HG03457 (cell line): ENCODE results near the gene IL13RA2.

ENCODE experiments used
- ATAC-seq: cut with Tn5 transposase; IDR thresholded peaks from one replicate; pipeline ENCODE4 v1.9.1; 2021; ENCODE audit warnings: moderate number of reproducible peaks; ENCODE audit not compliant: unreplicated experiment

Gene IL13RA2, protein sequence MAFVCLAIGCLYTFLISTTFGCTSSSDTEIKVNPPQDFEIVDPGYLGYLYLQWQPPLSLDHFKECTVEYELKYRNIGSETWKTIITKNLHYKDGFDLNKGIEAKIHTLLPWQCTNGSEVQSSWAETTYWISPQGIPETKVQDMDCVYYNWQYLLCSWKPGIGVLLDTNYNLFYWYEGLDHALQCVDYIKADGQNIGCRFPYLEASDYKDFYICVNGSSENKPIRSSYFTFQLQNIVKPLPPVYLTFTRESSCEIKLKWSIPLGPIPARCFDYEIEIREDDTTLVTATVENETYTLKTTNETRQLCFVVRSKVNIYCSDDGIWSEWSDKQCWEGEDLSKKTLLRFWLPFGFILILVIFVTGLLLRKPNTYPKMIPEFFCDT

DNA sequence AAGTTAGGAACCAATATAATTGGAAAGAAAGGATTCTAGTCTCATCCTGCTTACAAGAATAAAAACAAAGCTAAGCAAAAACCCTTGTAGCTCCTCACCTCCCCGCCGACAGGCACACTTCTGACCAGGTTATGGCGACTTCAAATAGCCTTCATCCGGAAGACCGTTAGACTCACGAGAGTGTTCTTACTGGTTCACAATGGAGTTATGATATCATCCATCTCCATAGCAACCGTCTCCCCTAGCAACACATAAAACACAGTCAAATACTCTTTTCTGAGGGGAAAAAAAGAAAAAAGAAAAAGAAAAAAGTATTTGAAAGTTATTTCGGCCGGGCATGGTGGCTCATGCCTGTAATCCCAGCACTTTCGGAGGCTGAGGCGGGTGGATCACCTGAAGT is at the start of gene IL13RA2:
TSS of gene IL13RA2 (minus strand) at position 162 of the 400 bp plus-strand sequence. CDS start 347 bp downstream, outside the sequence.
- no peak for ATAC-seq

DNA sequence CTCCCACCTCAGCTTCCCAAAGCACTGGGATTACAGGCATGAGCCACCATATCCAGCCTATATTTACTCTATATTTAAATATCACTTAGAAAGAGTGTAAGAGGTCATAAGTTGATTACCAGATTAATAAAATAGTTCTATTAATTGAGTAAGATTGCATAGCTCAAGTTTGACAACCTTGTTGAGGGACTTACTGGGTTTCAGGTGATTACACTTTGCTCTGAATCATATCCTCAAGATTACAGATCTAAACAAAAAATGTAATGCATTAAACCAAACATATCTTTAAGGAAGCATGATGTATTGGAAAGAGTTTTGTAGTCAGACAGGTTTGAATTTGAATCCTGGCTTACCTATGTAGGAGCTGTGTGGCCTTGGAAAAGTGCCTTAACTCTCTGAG is 47.9 kb upstream of the IL13RA2 start:
- ATAC-seq: no peak

DNA sequence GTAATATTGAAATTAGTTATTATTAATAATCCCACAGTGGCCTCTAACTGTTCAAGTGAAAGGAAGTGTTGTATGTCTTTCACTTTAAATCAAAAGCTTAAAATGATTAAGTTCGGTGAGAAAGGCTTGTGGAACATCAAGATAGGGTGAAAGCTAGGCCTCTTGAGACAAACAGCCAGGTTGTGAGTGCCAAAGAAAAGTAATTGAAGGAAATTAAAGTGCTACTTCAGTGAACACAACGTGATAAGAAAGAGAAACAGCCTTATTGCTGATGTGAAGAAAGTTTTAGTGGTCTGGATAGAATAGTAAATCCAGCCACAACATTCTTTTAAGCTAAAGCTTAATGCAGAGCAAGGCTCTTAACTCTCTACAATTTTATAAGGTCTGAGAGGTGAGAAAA is 42.6 kb upstream of the IL13RA2 start:
- ATAC-seq: no peak

DNA sequence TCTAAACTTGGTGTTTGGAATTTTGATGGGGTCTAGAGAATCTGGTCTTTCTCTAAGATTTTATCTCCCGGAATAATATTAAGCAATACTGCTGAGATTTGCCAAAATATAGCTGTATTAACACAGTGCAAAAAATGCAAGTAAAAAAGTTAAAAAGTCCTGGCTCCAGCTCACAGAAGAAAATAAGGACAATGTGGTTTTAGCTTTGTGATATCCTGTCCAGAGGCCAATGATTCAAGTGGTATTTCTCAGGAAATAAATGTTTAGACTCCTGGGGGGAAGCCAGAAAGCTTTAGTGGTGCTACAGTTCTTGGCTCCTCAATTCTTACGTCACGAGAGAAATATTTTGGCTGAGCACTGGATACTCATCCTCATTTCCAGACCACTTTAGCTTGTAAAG is 40.9 kb upstream of the IL13RA2 start:
- no peak for ATAC-seq

DNA sequence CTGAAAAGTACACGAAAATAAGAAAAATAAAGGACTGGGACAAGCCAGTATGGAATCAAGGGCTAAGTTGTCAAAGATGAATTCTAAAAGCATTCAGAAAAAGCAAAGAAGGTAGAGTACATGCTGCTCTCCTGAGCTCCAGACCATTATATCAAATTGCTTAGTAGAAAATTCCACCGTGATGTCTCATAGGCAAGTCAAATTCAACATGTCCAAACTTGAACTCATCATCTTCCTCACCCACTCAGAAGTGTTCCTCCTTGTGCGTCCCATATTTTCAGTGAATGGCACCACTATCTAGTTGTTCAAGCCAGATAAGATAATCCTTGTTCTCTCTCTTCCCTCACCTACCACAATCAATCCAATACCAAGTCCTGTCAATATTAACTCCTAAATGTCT is 37.5 kb upstream of the IL13RA2 start:
- ATAC-seq: no peak

DNA sequence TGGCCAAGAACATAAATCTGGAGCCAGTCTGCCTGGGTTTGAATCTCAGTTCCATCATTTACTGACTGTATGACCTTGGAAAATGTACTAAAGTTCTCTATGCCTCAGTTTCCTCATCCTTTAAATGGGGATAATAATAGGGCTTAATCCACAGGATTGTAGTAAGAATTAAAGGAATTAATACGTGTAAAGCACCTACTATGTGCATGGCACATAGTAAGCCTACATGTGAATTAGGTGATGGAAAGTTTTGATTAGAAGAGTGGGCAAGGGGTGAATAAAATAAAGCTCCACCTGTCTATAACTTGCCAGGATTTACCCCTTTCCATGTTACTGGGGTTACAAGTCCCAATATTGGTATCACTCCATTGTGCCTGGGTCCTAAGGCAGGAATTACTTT is 35.8 kb upstream of the IL13RA2 start:
- ATAC-seq: no peak

DNA sequence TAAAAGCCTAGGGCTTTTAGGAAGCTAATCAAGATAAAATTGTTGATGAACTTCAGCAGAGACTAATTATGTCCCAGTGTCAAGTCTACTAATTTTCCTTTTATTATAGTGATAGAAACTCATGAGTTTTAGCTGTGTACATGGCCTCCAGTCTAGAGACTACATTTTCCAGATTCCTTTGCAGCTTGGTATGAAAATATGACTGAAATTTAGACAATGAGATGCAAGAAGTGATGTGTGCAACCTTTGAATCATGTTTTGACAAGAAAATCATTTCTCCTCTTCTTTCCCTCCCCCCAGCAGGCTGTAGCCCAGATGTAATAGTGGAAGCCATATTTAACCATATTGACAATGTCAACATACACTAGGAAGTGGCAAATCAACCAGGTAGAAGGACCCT is 30.3 kb upstream of the IL13RA2 start:
- ATAC-seq: no peak

DNA sequence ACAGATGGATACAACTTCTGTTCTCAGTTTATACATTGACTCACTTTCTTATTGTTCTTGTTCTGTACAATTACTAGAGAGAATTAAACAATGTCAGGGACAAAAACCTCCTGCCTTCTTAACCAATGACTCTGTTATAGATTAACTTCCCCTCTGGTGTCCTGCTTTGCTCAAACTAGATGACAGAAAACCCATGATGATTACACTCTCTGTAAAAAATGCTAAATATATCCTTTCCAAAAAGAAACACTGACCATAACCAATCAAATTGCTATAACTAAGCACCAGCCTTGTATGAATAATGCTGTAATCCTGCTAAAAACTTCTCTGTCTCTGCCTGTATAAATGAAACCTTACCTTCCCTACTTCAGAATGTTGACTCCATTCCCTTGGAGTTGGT is 29.8 kb upstream of the IL13RA2 start:
- ATAC-seq: no peak

DNA sequence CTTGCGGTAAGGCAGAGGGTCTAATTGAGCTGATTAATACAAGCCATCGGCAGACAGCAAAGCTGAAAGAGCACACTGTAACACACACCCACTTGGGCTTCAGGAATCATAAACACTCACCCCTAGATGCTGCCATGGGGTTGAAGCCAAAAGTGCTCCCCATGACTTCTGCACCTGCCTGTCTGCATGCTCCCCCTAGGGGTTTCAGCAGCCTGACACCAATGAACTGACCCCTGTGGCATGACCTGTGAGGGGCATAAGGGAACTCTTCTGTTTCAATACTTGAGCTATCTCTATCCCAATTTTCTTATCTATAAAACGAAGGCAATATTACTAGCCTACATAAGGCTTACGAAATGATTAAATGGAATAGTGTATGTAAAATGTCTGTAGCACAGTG is 23.0 kb upstream of the IL13RA2 start:
- no peak for ATAC-seq

DNA sequence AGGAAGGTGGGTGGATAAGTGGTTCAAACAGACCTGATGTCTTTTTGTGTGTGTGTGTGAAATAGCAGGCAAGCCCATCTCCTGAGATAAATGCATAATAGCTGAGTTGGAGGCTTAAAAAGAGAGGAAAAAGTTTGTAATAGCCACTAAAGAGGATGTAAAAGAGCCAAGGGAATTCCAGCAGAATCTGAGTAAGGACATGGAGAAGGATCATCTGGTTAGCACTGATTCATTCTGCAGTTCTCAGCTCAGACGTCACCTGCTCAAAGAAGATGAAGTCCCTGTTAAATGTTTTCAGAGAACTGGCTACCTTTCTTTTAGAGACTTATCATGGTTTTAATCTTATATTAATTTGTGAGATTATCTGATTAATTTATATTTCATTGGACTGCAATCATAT is 21.0 kb upstream of the IL13RA2 start:
- ATAC-seq: no peak

DNA sequence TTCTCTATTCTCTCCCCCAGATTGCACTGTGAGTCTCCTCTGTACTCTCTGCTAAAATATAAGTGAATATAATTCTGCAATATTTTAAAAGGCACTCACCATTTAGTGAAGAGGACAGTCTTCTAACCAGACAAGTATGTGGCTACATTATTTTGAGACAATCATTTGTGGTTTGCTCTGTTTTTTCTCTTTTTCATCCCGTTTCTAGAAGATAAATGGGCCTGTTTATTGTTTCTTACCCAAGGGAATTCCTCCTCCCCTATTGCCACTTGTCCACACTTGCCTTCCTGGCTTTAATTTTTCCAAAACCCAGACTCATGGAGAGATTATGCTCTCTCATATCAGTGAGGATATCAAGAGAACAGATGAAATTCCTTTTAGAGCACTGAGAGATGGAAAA is 18.6 kb upstream of the IL13RA2 start:
- ATAC-seq: no peak

DNA sequence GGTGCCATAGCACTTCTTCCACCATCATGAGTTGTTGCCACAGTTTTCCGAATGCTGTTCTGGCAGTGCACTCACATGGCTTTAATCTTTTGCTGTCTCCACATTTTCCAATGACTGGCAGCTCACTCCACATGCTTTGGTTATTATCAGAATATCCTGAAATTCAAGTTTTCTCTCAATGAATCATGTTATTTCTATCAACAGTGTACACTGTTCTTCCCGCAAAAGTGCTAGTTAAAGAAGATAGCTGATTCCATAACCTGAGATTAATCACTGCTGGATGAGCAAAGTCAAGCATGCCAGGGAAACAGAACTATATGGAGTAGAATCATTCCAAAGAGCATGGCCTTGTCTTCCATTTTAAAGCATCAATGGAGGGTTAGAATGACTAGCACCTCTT is 14.6 kb upstream of the IL13RA2 start:
- no peak for ATAC-seq

DNA sequence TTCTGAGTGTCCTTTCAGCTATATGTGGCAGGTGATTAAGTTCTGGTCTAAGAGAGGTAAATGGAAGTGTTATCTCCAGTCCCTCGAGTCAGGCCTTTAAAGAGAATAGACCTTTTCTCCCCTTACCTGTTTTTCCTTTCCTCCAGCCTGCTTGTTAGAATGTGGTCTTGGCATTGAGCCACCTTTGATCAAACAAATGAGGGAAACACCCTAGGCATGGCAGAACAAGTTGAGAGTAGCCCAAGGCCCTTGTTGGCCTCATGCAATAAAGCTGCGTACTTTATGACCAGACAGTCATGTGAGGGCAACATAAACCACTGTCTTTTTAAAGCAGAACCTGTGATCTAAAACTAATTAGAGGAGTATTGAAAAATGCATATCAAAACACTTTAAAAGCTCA is 13.2 kb upstream of the IL13RA2 start:
- no peak for ATAC-seq

DNA sequence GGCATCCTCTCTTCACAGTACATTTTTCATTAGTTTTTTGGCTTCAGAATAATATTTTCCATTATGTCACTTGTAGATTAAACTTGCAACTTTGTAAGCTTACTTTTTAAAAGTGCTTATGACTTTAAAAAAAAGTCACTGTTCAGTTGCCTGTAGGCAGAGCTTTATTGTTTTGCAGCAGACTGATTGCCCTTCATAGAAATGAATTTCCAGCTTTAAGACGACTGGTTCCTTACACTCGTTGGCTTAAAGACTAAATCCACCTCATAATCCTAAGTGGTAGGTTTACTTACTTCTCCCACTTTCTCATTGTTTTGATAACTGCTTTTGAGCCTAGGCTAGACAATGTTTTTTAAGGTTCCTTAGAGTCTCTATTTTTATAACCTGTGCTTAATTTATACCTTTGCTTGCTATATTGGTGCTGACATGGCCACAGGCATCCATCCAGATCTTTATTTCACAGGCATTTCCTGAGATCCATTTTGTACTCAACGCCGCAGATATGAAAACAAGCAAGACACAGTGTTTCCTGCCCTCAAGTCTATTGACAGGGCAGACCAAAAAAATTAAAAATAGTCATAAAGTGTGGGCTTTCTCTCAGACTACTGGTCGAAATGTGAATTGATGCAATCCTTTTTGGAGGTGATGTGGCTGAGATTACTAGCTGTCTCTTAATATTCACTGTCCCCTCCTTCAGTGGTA is 12.6 kb upstream of the IL13RA2 start:
- no peak for ATAC-seq

DNA sequence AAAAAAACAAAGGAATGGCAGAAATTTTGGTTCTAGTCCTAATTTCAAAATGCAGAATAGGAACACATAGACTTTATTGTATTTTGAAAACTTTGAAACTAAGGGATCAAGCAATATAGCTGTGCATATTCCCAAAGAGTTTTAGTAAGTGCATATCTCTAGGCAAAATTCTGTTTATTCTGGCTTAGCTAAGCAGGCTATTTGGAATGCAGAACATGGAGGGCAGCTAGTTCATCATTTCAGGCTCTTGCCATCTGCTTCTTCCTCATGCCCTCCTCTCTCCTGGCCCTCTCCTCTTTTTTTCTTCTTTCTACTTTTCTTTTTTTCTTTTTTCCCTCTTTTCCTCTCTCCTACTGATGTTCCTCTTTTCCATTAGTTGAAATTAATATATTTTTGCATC is 12.0 kb upstream of the IL13RA2 start:
- no peak for ATAC-seq

DNA sequence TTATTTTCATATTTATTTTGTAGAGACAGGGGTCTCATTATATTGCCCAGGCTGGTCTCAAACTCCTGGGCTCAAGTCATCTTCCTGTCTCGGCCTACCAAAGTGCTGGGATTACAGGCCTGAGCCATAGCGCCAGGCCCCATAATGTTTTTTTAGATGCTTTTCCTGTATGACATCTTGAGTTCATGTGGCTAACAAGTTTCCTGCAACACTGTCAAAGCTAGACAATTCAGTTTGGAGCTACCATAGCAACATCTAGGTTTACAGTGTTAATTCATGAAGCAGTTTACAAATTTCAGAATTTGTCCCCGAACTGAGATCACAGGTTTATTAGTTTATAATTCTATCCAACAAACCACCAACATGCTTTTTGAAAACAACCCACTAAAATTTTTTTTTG is 6.4 kb upstream of the IL13RA2 start:
- ATAC-seq: no peak

DNA sequence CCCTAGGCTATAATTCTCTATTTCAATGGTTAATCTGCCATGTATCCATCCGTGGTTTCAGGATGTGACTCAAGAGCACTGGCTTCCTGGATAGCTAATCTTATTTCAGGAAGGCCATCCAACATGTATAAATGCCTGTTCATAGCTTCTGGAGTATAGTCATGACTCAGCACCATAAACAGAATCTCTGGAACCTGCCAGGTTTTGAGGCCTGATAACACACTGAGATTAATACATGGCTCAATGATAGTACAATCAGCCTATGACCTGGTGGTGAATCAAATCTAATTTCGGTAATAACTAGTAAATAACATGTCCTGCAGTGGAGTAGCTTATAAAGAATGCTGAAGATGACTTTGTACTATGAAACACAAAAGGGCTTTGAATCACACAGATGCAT is 5.7 kb upstream of the IL13RA2 start:
- no peak for ATAC-seq

DNA sequence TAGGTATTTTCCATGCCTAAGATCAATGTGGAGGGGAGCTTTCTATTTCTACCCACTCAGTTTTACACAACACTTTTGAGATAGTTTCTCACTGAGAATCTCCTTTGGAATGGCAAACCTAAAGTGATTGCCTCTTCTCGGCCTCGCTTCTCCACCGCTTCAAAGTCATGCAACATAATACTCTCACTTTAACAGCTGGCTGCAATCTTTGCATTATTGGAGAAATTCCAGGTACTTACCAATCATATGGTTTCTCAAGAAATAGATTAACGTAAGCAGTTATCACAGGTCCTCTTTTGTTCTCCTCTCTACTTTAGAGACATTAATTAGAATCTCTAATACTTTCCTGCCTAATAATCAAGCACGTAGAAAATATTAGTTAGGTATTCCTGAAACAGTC is 3.7 kb upstream of the IL13RA2 start:
- ATAC-seq: no peak

DNA sequence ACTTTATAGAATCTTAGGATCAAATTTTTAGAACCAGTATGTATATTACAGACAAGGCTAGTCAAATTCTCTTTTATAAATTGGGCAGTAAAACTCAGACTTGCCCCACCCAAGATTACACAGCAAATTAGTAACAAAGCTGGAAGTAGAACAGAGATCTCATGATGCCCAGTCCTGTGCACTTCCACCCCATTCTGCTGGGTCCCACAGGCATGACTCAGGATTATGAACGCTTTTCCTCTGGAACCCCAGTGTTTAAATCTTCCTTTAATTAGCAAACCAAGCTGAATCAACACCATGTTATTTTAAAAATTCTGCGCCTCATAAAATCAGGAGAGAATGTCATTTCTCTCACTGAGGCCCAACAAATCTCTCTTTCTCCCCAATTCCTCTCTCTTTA is 1.5 kb upstream of the IL13RA2 start:
- ATAC-seq: no peak

DNA sequence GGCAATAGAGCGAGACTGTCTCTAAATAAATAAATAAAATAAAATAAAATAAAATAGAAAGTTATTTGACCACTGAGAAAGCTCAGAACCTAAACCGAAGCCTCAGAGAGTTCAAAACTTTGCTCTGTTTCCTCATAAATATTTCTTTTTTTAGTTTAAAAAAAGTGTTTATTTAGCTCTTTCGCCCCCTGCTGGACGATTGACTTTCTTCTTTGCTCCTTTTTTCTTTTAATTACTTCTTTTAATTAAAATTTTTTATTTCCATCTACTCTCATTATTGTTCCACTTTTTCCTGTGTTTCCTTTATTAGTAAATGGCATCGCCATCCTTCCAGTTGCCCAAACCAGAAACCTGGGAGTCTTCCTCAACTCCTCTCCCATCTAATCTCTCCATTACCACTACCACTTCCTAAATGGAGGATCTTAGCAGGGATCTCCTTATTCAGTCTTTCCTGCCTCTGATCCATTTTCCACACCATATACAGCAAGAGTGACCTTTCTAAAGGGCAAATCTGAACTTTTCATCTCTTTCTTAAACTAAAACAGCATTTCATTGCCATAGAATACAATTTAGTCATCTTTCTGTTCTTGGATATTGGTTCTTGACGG is 728 bp upstream of the IL13RA2 start:
- no peak for ATAC-seq

DNA sequence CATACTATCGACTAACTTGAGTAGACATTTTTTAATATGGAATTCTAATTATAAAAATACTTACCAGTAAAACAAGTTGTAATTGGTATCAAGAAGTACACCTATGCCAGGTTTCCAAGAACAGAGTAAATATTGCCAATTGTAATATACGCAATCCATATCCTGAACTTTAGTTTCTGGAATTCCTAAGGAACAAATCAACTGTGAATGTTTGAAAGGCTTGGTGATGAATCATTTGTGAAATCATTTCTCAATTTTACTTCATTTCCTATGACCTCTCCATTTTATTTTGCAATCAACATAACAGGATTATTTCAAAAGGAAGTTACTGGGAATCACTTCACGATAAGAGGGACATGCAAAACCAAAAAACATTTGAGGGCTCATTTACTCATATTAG is 3.7 kb downstream of the IL13RA2 start:
- ATAC-seq: no peak

DNA sequence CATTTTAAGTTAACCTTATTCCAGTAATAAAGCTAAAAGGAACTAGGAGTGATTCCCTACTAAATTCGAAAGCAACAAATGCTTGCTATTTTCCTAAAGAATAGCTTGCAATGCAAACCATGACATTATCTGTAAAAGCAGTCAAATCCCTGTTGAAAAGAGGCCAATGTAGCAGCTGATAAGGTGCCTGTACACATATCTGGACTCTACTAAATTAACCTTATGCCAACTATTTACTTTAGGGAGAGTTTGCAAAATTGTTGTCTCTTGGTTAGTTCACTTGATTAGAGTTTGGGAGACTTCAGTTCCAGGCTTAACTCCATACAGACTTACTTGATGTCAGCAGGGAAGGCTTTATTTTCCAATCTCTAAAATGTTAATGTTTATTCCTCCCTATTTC is 6.0 kb downstream of the IL13RA2 start:
- no peak for ATAC-seq
